ENCODE data around the gene ANGPTL7.

GRCh38 chr1:11147197-11147770 is 41.9 kb upstream of the ANGPTL7 start:
- no peak for TF ChIP-seq POLR2A (IDR thresholded peaks at IDR 0.05)
- no peak for TF ChIP-seq CTCF (IDR thresholded peaks at IDR 0.05)
